SK-N-SH (cell line): ENCODE results near the gene NUDT14.

ENCODE experiments used
- EP300 ChIP-seq, 2 experiments: IDR thresholded peaks; 2 replicates each; pipeline versions ENCODE4 v1.4.0 to v1.6.1; 2012; ENCODE audit warnings: borderline replicate concordance in 1 of 2, low read depth in 1 of 2, low read length in 1 of 2
- POLR2AphosphoS5 ChIP-seq: IDR thresholded peaks from 2 replicates; pipeline ENCODE4 v1.6.1; 2012; ENCODE audit warnings: low read depth, low read length

GRCh38 chr14:105135700-105136395, 45.3 kb downstream of the NUDT14 start:
- TF ChIP-seq EP300 (IDR thresholded peaks at IDR 0.05; ENCODE audit: borderline replicate concordance in 1 of 2, low read depth in 1 of 2, low read length in 1 of 2) (no peak), POLR2AphosphoS5 (no peak)
